DND-41 (cell line): Measurements from ENCODE around the gene NDUFC2.

Source experiments
- CTCF ChIP-seq: IDR thresholded peaks from 2 replicates; pipeline ENCODE4 v1.5.1; 2012; ENCODE audit warnings: borderline replicate concordance, low read length, moderate library complexity, mild to moderate bottlenecking; ENCODE audit not compliant: poor library complexity, severe bottlenecking; ENCODE audit errors: extremely low read depth
- EZH2 ChIP-seq: IDR thresholded peaks from 3 replicates; pipeline ENCODE4 v1.6.1; 2012; ENCODE audit warnings: borderline replicate concordance, low read depth, mild to moderate bottlenecking, moderate library complexity, low read length, inconsistent platforms; ENCODE audit not compliant: severe bottlenecking

GRCh38 chr11:78037056-78037455, 42.6 kb downstream of the NDUFC2 start:
- no peak for TF ChIP-seq CTCF
- no peak for TF ChIP-seq EZH2
